Adrenal gland (tissue), 5 donors: ENCODE results near the gene ZDHHC7.

Experiments used
- POLR2A ChIP-seq, 2 donors: fragments of 450-650 bp; IDR thresholded peaks; one replicate each; pipeline ENCODE4 v1.6.1; 2017; ENCODE audit warnings: antibody characterized with exemption in 2 of 2, mild to moderate bottlenecking in 2 of 2, moderate library complexity in 1 of 2
- TF ChIP-seq, protein P1 (sequence below), 6 experiments: fragments of 450-650 bp in 4 of 6; fragments of 200-600 bp in 2 of 6; sonication (generic) in 1 of 6; IDR thresholded peaks; 1 replicate in 5 of 6; 2 replicates in 1 of 6; pipeline versions ENCODE4 v1.5.1 to v1.8.0; 2016 to 2021; ENCODE audit warnings: antibody characterized with exemption in 6 of 6, mild to moderate bottlenecking in 2 of 6, moderate library complexity in 1 of 6
- donor health status: DM: no; HTN: no; CAD: no.

GRCh38 chr16:85055493-85056210 lies 44.3 kb upstream of the ZDHHC7 start:
- TF ChIP-seq, protein P1, sequence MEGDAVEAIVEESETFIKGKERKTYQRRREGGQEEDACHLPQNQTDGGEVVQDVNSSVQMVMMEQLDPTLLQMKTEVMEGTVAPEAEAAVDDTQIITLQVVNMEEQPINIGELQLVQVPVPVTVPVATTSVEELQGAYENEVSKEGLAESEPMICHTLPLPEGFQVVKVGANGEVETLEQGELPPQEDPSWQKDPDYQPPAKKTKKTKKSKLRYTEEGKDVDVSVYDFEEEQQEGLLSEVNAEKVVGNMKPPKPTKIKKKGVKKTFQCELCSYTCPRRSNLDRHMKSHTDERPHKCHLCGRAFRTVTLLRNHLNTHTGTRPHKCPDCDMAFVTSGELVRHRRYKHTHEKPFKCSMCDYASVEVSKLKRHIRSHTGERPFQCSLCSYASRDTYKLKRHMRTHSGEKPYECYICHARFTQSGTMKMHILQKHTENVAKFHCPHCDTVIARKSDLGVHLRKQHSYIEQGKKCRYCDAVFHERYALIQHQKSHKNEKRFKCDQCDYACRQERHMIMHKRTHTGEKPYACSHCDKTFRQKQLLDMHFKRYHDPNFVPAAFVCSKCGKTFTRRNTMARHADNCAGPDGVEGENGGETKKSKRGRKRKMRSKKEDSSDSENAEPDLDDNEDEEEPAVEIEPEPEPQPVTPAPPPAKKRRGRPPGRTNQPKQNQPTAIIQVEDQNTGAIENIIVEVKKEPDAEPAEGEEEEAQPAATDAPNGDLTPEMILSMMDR (IDR thresholded peaks at IDR 0.05): no peak
- TF ChIP-seq POLR2A (IDR thresholded peaks at IDR 0.05): no peak
